ENCODE results near the gene CENPVL3. TPM values are rescaled to one million over a fixed set of nuclear protein-coding genes. Genes with fewer than 3 reads are reported as not detected.

CENPVL3 gene
- total RNA-seq, 2 experiments from 2014 or later = not detected

DNA sequence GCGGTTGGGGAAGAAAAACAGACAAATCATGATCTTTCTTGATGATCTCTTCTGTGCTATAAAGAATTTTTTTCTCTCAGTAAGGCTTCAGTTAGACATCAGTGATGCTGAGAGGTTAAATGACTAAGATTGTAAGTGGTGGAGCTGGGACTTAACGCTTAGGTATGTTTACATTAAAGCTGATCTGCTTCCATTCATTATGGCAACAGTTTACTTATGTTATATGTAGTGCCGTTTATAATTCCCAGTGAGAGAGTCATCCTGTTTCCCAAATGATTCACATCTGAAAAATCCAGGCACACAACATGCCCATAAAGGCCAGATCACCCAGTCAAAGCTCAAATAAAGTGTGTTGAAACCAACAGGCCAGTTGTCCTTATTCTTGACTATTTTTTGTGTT is 50.1 kb downstream of the CENPVL3 start:
- Mint-ChIP-seq H3K36me3 (ENCODE audit: low read depth) (no peaks in the 10 kb centered on the region), H3K27ac (no peak overlapping the region), H3K4me3 (no peak overlapping the region), H3K4me1 (ENCODE audit: low read depth) (no peaks in the 10 kb centered on the region), H3K9me3 (ENCODE audit: insufficient read depth) (no peaks in the 10 kb centered on the region), H3K27me3 (ENCODE audit: low read depth) (no peaks in the 10 kb centered on the region)
- ChIA-PET POLR2A (no interaction called here), CTCF (no interaction called here)
- DNase-seq = no peak
- ATAC-seq = no peak

Other genes with a start within 250 kb of the CENPVL3 start
- gene NUDT11, start 122.3 kb downstream of the CENPVL3 start, total RNA-seq = under 1 TPM; 0.29 to 0.47 TPM
- not detected for gene CENPVL2, start 63.9 kb upstream of the CENPVL3 start, total RNA-seq
- not detected for gene CENPVL1, start 91.6 kb upstream of the CENPVL3 start, total RNA-seq
- gene GSPT2, start 124.5 kb upstream of the CENPVL3 start, total RNA-seq = 10 to 100 TPM; 11.9 to 13.3 TPM